ENCODE results near the gene BSDC1. TPM values are rescaled to one million over a fixed set of nuclear protein-coding genes. Genes with fewer than 3 reads are reported as not detected.
"Not testable (repeated sequence)": the region's sequence is repeated elsewhere in the genome, so short reads cannot be mapped to it uniquely, and the experiment has no call there.

Gene BSDC1, protein sequence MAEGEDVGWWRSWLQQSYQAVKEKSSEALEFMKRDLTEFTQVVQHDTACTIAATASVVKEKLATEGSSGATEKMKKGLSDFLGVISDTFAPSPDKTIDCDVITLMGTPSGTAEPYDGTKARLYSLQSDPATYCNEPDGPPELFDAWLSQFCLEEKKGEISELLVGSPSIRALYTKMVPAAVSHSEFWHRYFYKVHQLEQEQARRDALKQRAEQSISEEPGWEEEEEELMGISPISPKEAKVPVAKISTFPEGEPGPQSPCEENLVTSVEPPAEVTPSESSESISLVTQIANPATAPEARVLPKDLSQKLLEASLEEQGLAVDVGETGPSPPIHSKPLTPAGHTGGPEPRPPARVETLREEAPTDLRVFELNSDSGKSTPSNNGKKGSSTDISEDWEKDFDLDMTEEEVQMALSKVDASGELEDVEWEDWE
- total RNA-seq (2014; rRNA removed; shearing (Covaris generic)) (50.7 and 55.8 TPM in 2 replicates), polyA plus RNA-seq (2016; fragmentation: Nextera tagmentation; extraction: Ambion mirVana) (22.7 and 24.9 TPM in 2 replicates)
- long read RNA-seq, partial matches to known transcripts = 3 of 9 reads
- long read RNA-seq, other reads (novel, unspliced or antisense) = 1 of 9 reads

DNA sequence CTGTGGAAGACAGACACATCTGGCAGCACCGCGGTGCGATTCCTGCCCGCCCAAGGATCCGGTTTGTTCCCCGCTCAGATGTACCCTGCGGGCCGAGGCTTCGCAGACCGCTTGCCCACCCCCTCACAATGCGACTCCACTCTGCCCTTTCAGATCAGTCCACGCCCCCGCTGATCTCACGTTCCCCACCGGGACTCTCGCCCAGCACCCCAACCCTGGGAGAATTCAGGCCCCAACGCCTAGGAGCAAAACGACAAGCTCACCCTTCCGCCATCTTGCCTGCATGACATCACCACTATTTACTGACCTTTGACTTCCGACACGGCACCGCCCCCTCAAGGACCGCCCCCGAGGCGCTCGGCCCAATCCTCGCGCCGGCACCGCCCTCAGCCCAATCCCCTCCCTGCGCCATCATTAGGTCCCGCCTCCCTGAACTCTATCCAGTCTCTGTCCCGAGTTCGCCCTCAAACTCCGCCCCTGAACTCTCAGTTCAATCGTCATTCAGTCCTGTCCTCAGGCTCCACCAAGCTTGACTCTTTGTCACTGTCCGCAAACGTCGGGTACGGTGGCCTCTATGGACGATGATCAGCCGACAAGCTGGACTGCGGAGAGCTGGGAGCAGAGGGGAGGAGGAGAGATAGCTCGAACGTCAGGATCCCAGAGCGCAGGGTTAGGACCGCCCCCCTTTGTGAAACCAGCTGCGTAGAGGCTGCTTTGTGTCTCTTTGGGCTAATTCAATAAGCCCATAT, at the start of gene BSDC1:
TSS of gene BSDC1 (minus strand) at position 301 of the 749 bp plus-strand sequence. CDS start at position 274, 27 bp downstream.
- Histone ChIP-seq H3K36me3 (ENCODE audit: insufficient read depth) (no peaks in the 10 kb centered on the region), H3K4me1 (ENCODE audit: insufficient read depth) (peaks cover 10% of the 10 kb centered on the region; the same call in 1 of the 2 replicates), H3K4me2 (peak within 1 kb of the TSS; percentile 84), H4K20me1 (replicated peaks; ENCODE audit: insufficient read depth) (no peaks in the 10 kb centered on the region; the same call in 1 of the 2 replicates), H2AFZ (peak within 1 kb of the TSS; percentile 34), H3K79me2 (replicated peaks; ENCODE audit: insufficient read depth) (peaks cover 42% of the 10 kb centered on the region), H3K4me3 (peak within 1 kb of the TSS; percentile 70), H3K27ac (ENCODE audit: low read depth) (peak within 1 kb of the TSS; percentile 98), H3F3A (replicated peaks; ENCODE audit: low read depth) (peaks cover 9% of the 10 kb centered on the region; the same call in 1 of the 2 replicates), H3K27me3 (ENCODE audit: insufficient read depth) (no peaks in the 10 kb centered on the region), H3K9me2 (ENCODE audit: insufficient read depth) (no peaks in the 10 kb centered on the region)
- peak; percentile 94 for ATAC-seq
- Mint-ChIP-seq H3K4me1 (peaks cover 13% of the 10 kb centered on the region; the same call in 2 of the 3 replicates), H3K4me3 (peak within 1 kb of the TSS; percentile 100), H3K36me3 (ENCODE audit: low read depth) (peaks cover 19% of the 10 kb centered on the region), H3K27ac (peak within 1 kb of the TSS; percentile 100), H3K9me3 (peaks cover 11% of the 10 kb centered on the region; the same call in 2 of the 3 replicates), H3K27me3 (ENCODE audit: insufficient read depth, low read depth, poor library complexity) (peaks cover 10% of the 10 kb centered on the region)
- DNase-seq (ENCODE audit: low spot score) = peak; percentile 99
- TF ChIP-seq CREB1 (CRISPR knock-in tag; IDR thresholded peaks at IDR 0.05; ENCODE audit: low read depth) (peak; percentile 83), REST (IDR thresholded peaks at IDR 0.05; ENCODE audit: unreplicated experiment) (no peak), POLR2AphosphoS5 (IDR thresholded peaks at IDR 0.05; ENCODE audit: low read depth) (peak; percentile 99), EZH2phosphoT487 (IDR thresholded peaks at IDR 0.05; ENCODE audit: unreplicated experiment) (no peak)

DNA sequence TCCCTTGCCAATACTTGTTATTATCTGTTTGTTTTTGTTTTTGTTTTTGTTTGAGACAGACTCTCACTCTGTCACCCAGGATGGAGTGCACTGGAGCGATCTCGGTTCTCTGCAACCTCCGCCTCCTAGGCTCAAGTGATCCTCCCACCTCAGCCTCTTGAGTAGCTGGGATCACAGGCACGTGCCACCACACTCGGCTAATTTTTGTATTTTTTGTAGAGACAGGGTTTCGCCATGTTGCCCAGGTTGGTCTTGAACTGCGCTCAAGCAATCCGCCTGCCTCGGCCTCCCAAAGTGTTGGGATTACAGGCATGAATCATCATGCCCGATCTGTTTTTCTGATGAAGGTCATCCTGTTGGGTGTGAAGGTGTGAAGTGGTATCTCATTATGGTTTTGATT, 47.2 kb upstream of the BSDC1 start:
- H3K27ac ChIP-seq (ENCODE audit: low read depth); H3K4me3 Mint-ChIP-seq; H3K27me3 Mint-ChIP-seq (ENCODE audit: insufficient read depth, low read depth, poor library complexity); H3K27me3 ChIP-seq (ENCODE audit: insufficient read depth); H2AFZ ChIP-seq; H3K4me3 ChIP-seq; H3K9me2 ChIP-seq (ENCODE audit: insufficient read depth); H3K36me3 ChIP-seq (ENCODE audit: insufficient read depth); DNase-seq (ENCODE audit: low spot score); H4K20me1 ChIP-seq (replicated peaks; ENCODE audit: insufficient read depth); H3K4me2 ChIP-seq; H3K79me2 ChIP-seq (replicated peaks; ENCODE audit: insufficient read depth); H3K27ac Mint-ChIP-seq; H3F3A ChIP-seq (replicated peaks; ENCODE audit: low read depth); ATAC-seq: not testable (repeated sequence)
- Mint-ChIP-seq H3K36me3 (ENCODE audit: low read depth) (peaks cover 24% of the 10 kb centered on the region), H3K9me3 (peaks cover 23% of the 10 kb centered on the region), H3K4me1 (peaks cover 45% of the 10 kb centered on the region)
- peaks cover 47% of the 10 kb centered on the region for H3K4me1 ChIP-seq (ENCODE audit: insufficient read depth)

DNA sequence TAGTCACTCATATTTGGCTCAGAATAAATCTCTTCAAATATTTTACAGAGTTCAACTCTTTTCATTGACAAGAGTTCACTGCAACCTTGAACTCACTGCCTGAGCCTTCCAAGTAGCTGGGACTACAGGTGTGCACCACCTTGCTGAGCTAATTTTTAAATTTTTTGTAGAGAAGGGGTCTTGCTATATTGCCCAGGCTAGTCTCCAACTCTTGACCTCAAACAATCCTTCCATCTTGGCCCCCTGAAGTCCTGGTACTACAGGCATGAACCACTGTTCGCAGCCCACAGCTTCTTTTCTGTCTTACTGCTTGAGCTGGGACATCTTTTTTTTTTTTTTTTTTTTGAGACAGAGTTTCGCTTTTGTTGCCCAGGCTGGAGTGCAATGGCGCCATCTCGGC, 44.5 kb upstream of the BSDC1 start:
- H3K9me3 Mint-ChIP-seq = peaks cover 23% of the 10 kb centered on the region
- H3K79me2 ChIP-seq (replicated peaks; ENCODE audit: insufficient read depth); H3K27ac Mint-ChIP-seq; H3K27me3 ChIP-seq (ENCODE audit: insufficient read depth); DNase-seq (ENCODE audit: low spot score); H3K9me2 ChIP-seq (ENCODE audit: insufficient read depth); H3F3A ChIP-seq (replicated peaks; ENCODE audit: low read depth); H3K4me3 ChIP-seq; H3K4me3 Mint-ChIP-seq; H4K20me1 ChIP-seq (replicated peaks; ENCODE audit: insufficient read depth); H3K36me3 ChIP-seq (ENCODE audit: insufficient read depth); H2AFZ ChIP-seq; ATAC-seq; H3K27me3 Mint-ChIP-seq (ENCODE audit: insufficient read depth, low read depth, poor library complexity): not testable (repeated sequence)
- Histone ChIP-seq H3K4me1 (ENCODE audit: insufficient read depth) (peaks cover 26% of the 10 kb centered on the region), H3K27ac (ENCODE audit: low read depth) (peak overlapping the region; percentile 70), H3K4me2 (0 out of 2 replicates have a peak overlapping the region, but pooled peaks have one; percentile 12)
- peaks cover 27% of the 10 kb centered on the region for H3K4me1 Mint-ChIP-seq
- peaks cover 24% of the 10 kb centered on the region for H3K36me3 Mint-ChIP-seq (ENCODE audit: low read depth)

All from GM23338 (cell line).